CD4-positive, alpha-beta T cell (primary cell): ENCODE results near the gene LSM14A. TPM values are rescaled to one million over a fixed set of nuclear protein-coding genes. Genes with fewer than 3 reads are reported as not detected.

Source experiments
- ATAC-seq: fragments of 200-7000 bp; cut with Tn5 transposase; one replicate; pipeline ENCODE4 v1.10.0; 2022; ENCODE audit warnings: mild to moderate bottlenecking; ENCODE audit not compliant: poor library complexity
- CTCF ChIA-PET: fragments of 350-600 bp; sonication (Branson Sonifier 250); formaldehyde crosslinking; loops from one replicate; lab custom pipeline; 2021; ENCODE audit warnings: antibody characterized with exemption, inconsistent platforms; lab: Charles Lee
- POLR2A ChIA-PET: fragments of 350-600 bp; sonication (Branson Sonifier 250); formaldehyde crosslinking; loops from one replicate; lab custom pipeline; 2021; ENCODE audit warnings: antibody characterized with exemption, inconsistent platforms; lab: Charles Lee
- DNase-seq, 14 experiments: peaks; one replicate each; pipeline ENCODE4 v3.0.0-alpha.2; 2013 to 2020; ENCODE audit warnings: mixed read lengths in 2 of 14
- H3K27ac ChIP-seq, 2 donors: one replicate each; pipeline versions ENCODE4 v1.5.1 to v1.7.0; 2013; ENCODE audit warnings: low read length in 2 of 2, low read depth in 1 of 2, mild to moderate bottlenecking in 1 of 2
- H3K27me3 ChIP-seq, 2 experiments: 1 replicate in 1 of 2; 2 replicates in 1 of 2; pipeline versions ENCODE4 v1.6.1 to v1.7.0; 2013; ENCODE audit warnings: low read length in 2 of 2, control low read depth in 1 of 2, mild to moderate bottlenecking in 1 of 2, moderate library complexity in 1 of 2; ENCODE audit not compliant: insufficient read depth in 2 of 2, control insufficient read depth in 1 of 2
- H3K36me3 ChIP-seq: one replicate; pipeline ENCODE4 v1.6.1; 2013; ENCODE audit warnings: low read length, control low read depth; ENCODE audit not compliant: insufficient read depth
- H3K4me1 ChIP-seq: one replicate; pipeline ENCODE4 v1.6.1; 2013; ENCODE audit warnings: low read length, control low read depth; ENCODE audit not compliant: insufficient read depth
- H3K4me3 ChIP-seq: one replicate; pipeline ENCODE4 v1.5.1; 2013; ENCODE audit warnings: mild to moderate bottlenecking, low read length, moderate library complexity
- H3K9me3 ChIP-seq, 2 experiments: 1 replicate in 1 of 2; 2 replicates in 1 of 2; pipeline versions ENCODE4 v1.6.1 to v1.7.0; 2013; ENCODE audit warnings: low read length in 2 of 2, mild to moderate bottlenecking in 2 of 2, control low read depth in 1 of 2, moderate library complexity in 1 of 2; ENCODE audit not compliant: control insufficient read depth in 1 of 2, insufficient read depth in 1 of 2
- H3K27ac Mint-ChIP-seq: one replicate; pipeline ENCODE4 v1.8.0; 2020; ENCODE audit warnings: mixed read lengths
- H3K27me3 Mint-ChIP-seq: one replicate; pipeline ENCODE4 v1.8.0; 2021; ENCODE audit warnings: mixed read lengths
- H3K36me3 Mint-ChIP-seq: one replicate; pipeline ENCODE4 v1.8.0; 2021; ENCODE audit warnings: low read depth, mixed read lengths
- H3K4me1 Mint-ChIP-seq: one replicate; pipeline ENCODE4 v1.8.0; 2021; ENCODE audit warnings: low read depth, mixed read lengths
- H3K4me3 Mint-ChIP-seq: one replicate; pipeline ENCODE4 v1.8.0; 2020; ENCODE audit warnings: mild to moderate bottlenecking, mixed read lengths
- H3K9me3 Mint-ChIP-seq: one replicate; pipeline ENCODE4 v1.8.0; 2020; ENCODE audit warnings: mixed read lengths
- CTCF ChIP-seq: fragments of 200-600 bp; IDR thresholded peaks from one replicate; pipeline ENCODE4 v1.8.0; 2022; ENCODE audit warnings: antibody characterized with exemption, mild to moderate bottlenecking
- intact Hi-C, 2 experiments: fragments of 100-400 bp; cut with DNase I in 1 of 2; cut with micrococcal nuclease in 1 of 2; formaldehyde crosslinking; loops; one replicate each; pipeline versions ENCODE4 v1.15.1 to v1.9.0; 2023 to 2025; cut with DNase I, micrococcal nuclease
- total RNA-seq, 174 experiments: library from RNA in 2 of 174; stranded (reverse) in 2 of 174; gene quantifications; one replicate each; pipeline ENCODE4 v1.2.3 and lab custom pipeline; 2021 to 2026

LSM14A gene
- total RNA-seq, 2 experiments from 2014 or later, result 210 to 217 TPM

- H3K4me1 Mint-ChIP-seq, result peaks cover 51% of the 10 kb centered on the region
- H3K4me1 ChIP-seq, result peaks cover 37% of the 10 kb centered on the region
- H3K9me3 Mint-ChIP-seq, result no peaks in the 10 kb centered on the region
- peak overlapping the region; percentile 73 for H3K27ac Mint-ChIP-seq
- H3K4me3 Mint-ChIP-seq, result peak overlapping the region; percentile 62
- CTCF ChIA-PET, result interaction anchor here (0.6 kb wide), 1 partner anchor 21 kb away, joined by 6 read pairs; no protein-coding TSS in a partner anchor
- POLR2A ChIA-PET, result interaction anchor here (0.6 to 1.8 kb wide), 5 partner anchors 9 to 56 kb away, joined by 3 to 11 read pairs (median 4); partner anchors contain the start of gene LSM14A
- H3K36me3 ChIP-seq, result peaks cover 73% of the 10 kb centered on the region
- peaks cover 79% of the 10 kb centered on the region for H3K36me3 Mint-ChIP-seq
- no peak overlapping the region for H3K4me3 ChIP-seq
- no peaks in the 10 kb centered on the region for H3K27me3 ChIP-seq
- no peaks in the 10 kb centered on the region for H3K27me3 Mint-ChIP-seq
- DNase-seq (peak; percentile 47 to 93 (median 64)), ATAC-seq (peak; percentile 88)
- no peak for TF ChIP-seq CTCF
- intact Hi-C loops, result loop anchor here (1.0 to 5.0 kb wide), 9 partner anchors 34 to 132 kb away; partner anchors contain the start of genes LSM14A (in 2 of the 2) and GARRE1 (in 1 of the 2)
- peak overlapping the region; percentile 4 to 53 for H3K27ac ChIP-seq
- no peaks in the 10 kb centered on the region for H3K9me3 ChIP-seq
These were observed 45.9 kb downstream of the LSM14A start for GRCh38 chr19:34217952-34218817.

GRCh38 chr19:34218818-34219164 lies 46.5 kb downstream of the LSM14A start:
- Mint-ChIP-seq H3K27me3 (no peaks in the 10 kb centered on the region), H3K4me3 (peak overlapping the region; percentile 62), H3K27ac (peak overlapping the region; percentile 73), H3K36me3 (peaks cover 79% of the 10 kb centered on the region), H3K4me1 (peaks cover 55% of the 10 kb centered on the region), H3K9me3 (no peaks in the 10 kb centered on the region)
- H3K36me3 ChIP-seq, result peaks cover 73% of the 10 kb centered on the region
- no peaks in the 10 kb centered on the region for H3K9me3 ChIP-seq
- CTCF ChIA-PET, result no interaction called here
- peaks cover 35% of the 10 kb centered on the region for H3K4me1 ChIP-seq
- TF ChIP-seq CTCF, result no peak
- POLR2A ChIA-PET, result interaction anchor here (0.6 to 1.8 kb wide), 4 partner anchors 45 to 126 kb away, joined by 3 to 8 read pairs (median 4); partner anchors contain the start of gene LSM14A
- DNase-seq (no peak), ATAC-seq (no peak)
- peak overlapping the region; percentile 4 to 53 for H3K27ac ChIP-seq
- H3K27me3 ChIP-seq, result no peaks in the 10 kb centered on the region
- H3K4me3 ChIP-seq, result no peak overlapping the region
- intact Hi-C loops, result loop anchor here (1.0 to 5.0 kb wide), 9 partner anchors 34 to 132 kb away; partner anchors contain the start of genes LSM14A (in 2 of the 2) and GARRE1 (in 1 of the 2)

- no peak overlapping the region for H3K4me3 ChIP-seq
- Mint-ChIP-seq H3K27ac (peak overlapping the region; percentile 28), H3K4me1 (peaks cover 61% of the 10 kb centered on the region), H3K36me3 (peaks cover 83% of the 10 kb centered on the region), H3K9me3 (no peaks in the 10 kb centered on the region), H3K27me3 (no peaks in the 10 kb centered on the region), H3K4me3 (no peak overlapping the region)
- peaks cover 39% of the 10 kb centered on the region for H3K4me1 ChIP-seq
- no peak overlapping the region for H3K27ac ChIP-seq
- TF ChIP-seq CTCF, result peak; percentile 74
- intact Hi-C loops, result loop anchor here in 1 of 2 experiments (5.0 kb wide), 1 partner anchor 207 kb away; the partner anchor contains the start of gene UBA2
- H3K9me3 ChIP-seq, result no peaks in the 10 kb centered on the region
- peak; percentile 38 to 79 (median 51) for DNase-seq
- ChIA-PET CTCF (interaction anchor here (0.8 to 1.3 kb wide), 2 partner anchors 47 to 58 kb away, joined by 3 read pairs; no protein-coding TSS in a partner anchor), POLR2A (interaction anchor here (0.8 to 1.8 kb wide), 2 partner anchors 49 kb away, joined by 3 to 8 read pairs; no protein-coding TSS in a partner anchor)
- peaks cover 77% of the 10 kb centered on the region for H3K36me3 ChIP-seq
- no peaks in the 10 kb centered on the region for H3K27me3 ChIP-seq
- ATAC-seq, result no peak
These were observed 48.3 kb downstream of the LSM14A start for GRCh38 chr19:34220472-34221063.
